Breast epithelium (tissue), 4 donors: Measurements from ENCODE around the gene BRAF. TPM values are rescaled to one million over a fixed set of nuclear protein-coding genes. Genes with fewer than 3 reads are reported as not detected.

Experiments
- DNase-seq, 2 donors: peaks; one replicate each; pipeline ENCODE4 v3.0.0-alpha.2; 2019; ENCODE audit warnings: low spot score in 2 of 2
- H3K27ac ChIP-seq, 2 donors: fragments of 200-600 bp; sonication (generic) in 1 of 2; one replicate each; pipeline ENCODE4 v1.5.1; 2016 to 2019; ENCODE audit warnings: mild to moderate bottlenecking in 1 of 2
- H3K27me3 ChIP-seq, 2 donors: fragments of 200-600 bp; sonication (generic) in 1 of 2; one replicate each; pipeline versions ENCODE4 v1.5.1 to v1.6.0; 2017 to 2019; ENCODE audit warnings: control low read depth in 1 of 2, mild to moderate bottlenecking in 1 of 2
- H3K36me3 ChIP-seq: fragments of 200-600 bp; one replicate; pipeline ENCODE4 v1.5.1; 2019
- H3K4me1 ChIP-seq, 2 donors: fragments of 200-600 bp; sonication (generic); one replicate each; pipeline ENCODE4 v1.5.1; 2016 to 2019; ENCODE audit warnings: control low read depth in 1 of 2
- H3K4me3 ChIP-seq, 3 donors: fragments of 200-600 bp; sonication (generic); 1 replicate in 2 of 3; 2 replicates in 1 of 3; pipeline ENCODE4 v1.5.1; 2016 to 2019; ENCODE audit warnings: mild to moderate bottlenecking in 3 of 3, moderate library complexity in 2 of 3
- H3K9me3 ChIP-seq, 2 donors: fragments of 200-600 bp; sonication (generic) in 1 of 2; one replicate each; pipeline ENCODE4 v1.5.1; 2016 to 2019; ENCODE audit warnings: control low read depth in 1 of 2
- POLR2A ChIP-seq: fragments of 450-650 bp; IDR thresholded peaks from one replicate; pipeline ENCODE4 v1.6.1; 2016; ENCODE audit warnings: antibody characterized with exemption, mild to moderate bottlenecking, moderate library complexity
- POLR2AphosphoS5 ChIP-seq, 3 donors: sonication (generic); formaldehyde crosslinking; IDR thresholded peaks; one replicate each; pipeline ENCODE4 v1.6.1; 2017; ENCODE audit warnings: antibody characterized with exemption in 3 of 3
- intact Hi-C: fragments of 100-400 bp; cut with DNase I; formaldehyde crosslinking; loops from one replicate; pipeline ENCODE4 v1.15.1; 2023; ENCODE audit warnings: low total_unique reads
- total RNA-seq, 3 donors: library from RNA; depleted of rRNA; stranded (reverse); fragments of >200 nt; gene quantifications; one replicate each; pipeline ENCODE4 v1.1.0, GENCODE V29; 2016
- TF ChIP-seq, protein P1 (sequence below), 3 donors: fragments of 450-650 bp; IDR thresholded peaks; one replicate each; pipeline ENCODE4 v1.5.1; 2016 to 2017; ENCODE audit warnings: antibody characterized with exemption in 3 of 3, mild to moderate bottlenecking in 3 of 3, moderate library complexity in 3 of 3

The BRAF gene
- total RNA-seq, 3 donors from 2014 or later: 42.1 to 106 (median 64.9) TPM

- Histone ChIP-seq H3K27ac (no peak overlapping the region), H3K4me1 (no peaks in the 10 kb centered on the region), H3K36me3 (no peaks in the 10 kb centered on the region), H3K9me3 (no peaks in the 10 kb centered on the region), H3K27me3 (no peaks in the 10 kb centered on the region), H3K4me3 (no peak overlapping the region)
- DNase-seq: peak in 1 of 2 donors; percentile 35
- intact Hi-C loops: no loop called here
- TF ChIP-seq, protein P1, sequence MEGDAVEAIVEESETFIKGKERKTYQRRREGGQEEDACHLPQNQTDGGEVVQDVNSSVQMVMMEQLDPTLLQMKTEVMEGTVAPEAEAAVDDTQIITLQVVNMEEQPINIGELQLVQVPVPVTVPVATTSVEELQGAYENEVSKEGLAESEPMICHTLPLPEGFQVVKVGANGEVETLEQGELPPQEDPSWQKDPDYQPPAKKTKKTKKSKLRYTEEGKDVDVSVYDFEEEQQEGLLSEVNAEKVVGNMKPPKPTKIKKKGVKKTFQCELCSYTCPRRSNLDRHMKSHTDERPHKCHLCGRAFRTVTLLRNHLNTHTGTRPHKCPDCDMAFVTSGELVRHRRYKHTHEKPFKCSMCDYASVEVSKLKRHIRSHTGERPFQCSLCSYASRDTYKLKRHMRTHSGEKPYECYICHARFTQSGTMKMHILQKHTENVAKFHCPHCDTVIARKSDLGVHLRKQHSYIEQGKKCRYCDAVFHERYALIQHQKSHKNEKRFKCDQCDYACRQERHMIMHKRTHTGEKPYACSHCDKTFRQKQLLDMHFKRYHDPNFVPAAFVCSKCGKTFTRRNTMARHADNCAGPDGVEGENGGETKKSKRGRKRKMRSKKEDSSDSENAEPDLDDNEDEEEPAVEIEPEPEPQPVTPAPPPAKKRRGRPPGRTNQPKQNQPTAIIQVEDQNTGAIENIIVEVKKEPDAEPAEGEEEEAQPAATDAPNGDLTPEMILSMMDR (IDR thresholded peaks at IDR 0.05): peak; percentile 42 to 67 (median 62)
- TF ChIP-seq POLR2A: no peak
Observed at GRCh38 chr7:140810830-140811556, 113.7 kb downstream of the BRAF start.

DNA sequence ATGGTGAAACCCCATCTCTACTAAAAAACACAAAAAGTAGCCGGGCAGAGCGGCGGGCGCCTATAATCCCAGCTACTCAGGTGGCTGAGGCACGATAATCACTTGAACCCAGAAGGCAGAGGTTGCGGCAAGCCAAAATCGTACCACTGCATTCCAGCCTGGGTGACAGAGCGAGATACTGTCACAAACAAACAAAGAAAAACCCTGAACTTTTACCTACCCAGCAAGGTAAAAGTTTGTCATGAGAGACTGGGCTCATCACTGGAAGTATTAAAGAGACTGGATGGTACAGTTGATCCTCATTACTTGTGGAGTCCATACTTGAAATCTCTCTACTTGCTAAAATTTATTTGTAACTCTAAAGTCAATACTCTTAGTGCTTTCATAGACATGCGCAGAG, 114.3 kb downstream of the BRAF start:
- Histone ChIP-seq H3K27ac (no peak overlapping the region), H3K9me3 (no peaks in the 10 kb centered on the region), H3K36me3 (no peaks in the 10 kb centered on the region), H3K4me3 (no peak overlapping the region), H3K27me3 (no peaks in the 10 kb centered on the region), H3K4me1 (no peaks in the 10 kb centered on the region)
- intact Hi-C loops: no loop called here
- TF ChIP-seq, protein P1 (IDR thresholded peaks at IDR 0.05): no peak
- TF ChIP-seq POLR2A (no peak), POLR2AphosphoS5 (IDR thresholded peaks at IDR 0.05) (no peak)
- no peak for DNase-seq

GRCh38 chr7:140778975-140779374, 145.8 kb downstream of the BRAF start:
- Histone ChIP-seq H3K27ac (no peak overlapping the region), H3K4me1 (no peaks in the 10 kb centered on the region), H3K27me3 (no peaks in the 10 kb centered on the region), H3K4me3 (no peak overlapping the region), H3K36me3 (peaks cover 7% of the 10 kb centered on the region), H3K9me3 (no peaks in the 10 kb centered on the region)
- intact Hi-C loops: no loop called here
- TF ChIP-seq, protein P1 (IDR thresholded peaks at IDR 0.05): no peak
- TF ChIP-seq POLR2AphosphoS5 (IDR thresholded peaks at IDR 0.05): no peak
- TF ChIP-seq POLR2A: no peak
- no peak for DNase-seq

GRCh38 chr7:140778568-140778967, 146.2 kb downstream of the BRAF start:
- Histone ChIP-seq H3K9me3 (no peaks in the 10 kb centered on the region), H3K4me1 (no peaks in the 10 kb centered on the region), H3K27ac (no peak overlapping the region), H3K4me3 (no peak overlapping the region), H3K27me3 (no peaks in the 10 kb centered on the region), H3K36me3 (peaks cover 7% of the 10 kb centered on the region)
- intact Hi-C loops: no loop called here
- no peak for TF ChIP-seq POLR2AphosphoS5 (IDR thresholded peaks at IDR 0.05)
- TF ChIP-seq, protein P1 (IDR thresholded peaks at IDR 0.05): no peak
- no peak for TF ChIP-seq POLR2A
- no peak for DNase-seq

- no peaks in the 10 kb centered on the region for H3K27me3 ChIP-seq
- H3K36me3 ChIP-seq: peaks cover 7% of the 10 kb centered on the region
- DNase-seq: no peak
- H3K9me3 ChIP-seq: no peaks in the 10 kb centered on the region
- H3K4me1 ChIP-seq: no peaks in the 10 kb centered on the region
- H3K4me3 ChIP-seq: no peak overlapping the region
- intact Hi-C loops: no loop called here
- H3K27ac ChIP-seq: no peak overlapping the region
- TF ChIP-seq, protein P1 (IDR thresholded peaks at IDR 0.05): no peak
- no peak for TF ChIP-seq POLR2A
- TF ChIP-seq POLR2AphosphoS5 (IDR thresholded peaks at IDR 0.05): no peak
Observed at GRCh38 chr7:140774371-140774770, 150.4 kb downstream of the BRAF start.
